NCI-H1048 (cell line): Measurements from ENCODE around the gene SLTM.
"Not testable (repeated sequence)": the region's sequence is repeated elsewhere in the genome, so short reads cannot be mapped to it uniquely, and the experiment has no call there.

ENCODE experiments used
- DNase-seq: peaks from one replicate; lab custom pipeline; 2025; lab: John Stamatoyannopoulos, UW

The SLTM gene

GRCh38 chr15:58876306-58877106 lies 57.0 kb downstream of the SLTM start:
- DNase-seq, result no peak

DNA sequence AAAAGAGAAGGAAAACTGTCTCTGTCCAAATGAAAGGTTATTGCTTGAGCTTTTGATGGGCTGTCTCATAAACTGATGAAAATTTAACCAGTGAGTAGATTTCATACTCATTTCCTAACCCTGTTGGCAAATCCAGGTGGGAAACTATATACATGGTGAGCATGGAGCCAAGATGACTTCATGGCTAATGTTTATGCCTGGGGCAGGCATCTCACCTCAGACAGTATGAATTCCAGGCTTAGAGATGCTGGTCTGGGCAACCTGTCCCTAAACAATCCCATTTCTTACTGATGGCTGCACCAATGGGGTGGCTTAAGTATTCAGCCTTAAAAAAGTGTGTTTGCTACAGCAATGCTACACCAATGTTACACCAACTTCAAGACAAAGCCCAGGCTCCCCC lies 58.1 kb downstream of the SLTM start:
- no peak for DNase-seq

GRCh38 chr15:58873267-58873666 lies 60.2 kb downstream of the SLTM start:
- no peak for DNase-seq

- DNase-seq, result no peak
Measured at GRCh38 chr15:58870451-58870850, 63.0 kb downstream of the SLTM start.

- no peak for DNase-seq
Measured at GRCh38 chr15:58867926-58868325, 65.6 kb downstream of the SLTM start.

DNA sequence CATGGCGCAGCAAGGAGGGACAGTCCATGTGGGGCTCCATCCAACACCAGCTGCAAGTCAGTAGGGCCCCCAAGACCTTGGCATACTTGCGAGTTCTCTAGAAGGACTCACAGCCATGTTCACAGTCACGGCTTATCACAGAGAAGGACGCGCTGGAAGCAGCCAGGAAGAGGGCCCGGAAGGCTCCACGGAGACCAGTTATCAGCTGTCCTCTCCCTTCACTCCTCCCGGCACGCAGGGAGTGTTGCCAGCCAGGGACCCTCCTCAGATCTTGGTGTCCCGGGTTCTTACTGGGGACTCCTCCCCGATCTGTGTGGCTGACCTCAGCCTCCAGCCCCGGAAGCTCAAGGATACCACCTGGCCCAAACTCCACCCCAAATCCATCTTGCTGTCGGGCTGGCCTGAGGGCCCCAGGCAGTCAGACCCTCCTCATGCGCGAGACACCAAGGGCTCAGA lies 68.0 kb downstream of the SLTM start:
- DNase-seq, result no peak

- DNase-seq, result no peak
Measured at GRCh38 chr15:58864602-58865424, 68.7 kb downstream of the SLTM start.

DNA sequence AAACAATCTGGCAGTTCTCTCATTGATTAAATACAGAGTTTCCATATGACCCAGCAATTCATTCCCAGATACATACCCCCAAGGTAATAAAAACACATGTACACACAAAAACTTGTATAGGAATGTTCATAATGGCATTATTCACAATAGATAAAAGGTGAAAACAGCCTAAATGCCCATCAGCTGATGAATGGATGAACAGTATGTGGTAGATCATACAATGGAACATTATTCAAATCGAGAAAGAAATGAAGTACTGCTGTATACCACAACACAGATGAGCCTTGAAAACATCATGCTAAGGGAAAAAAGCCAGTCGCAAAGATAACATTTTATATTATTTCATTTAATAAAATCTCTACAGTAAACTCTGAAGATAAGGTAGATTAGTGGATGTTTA lies 71.2 kb downstream of the SLTM start:
- DNase-seq, result no peak

DNA sequence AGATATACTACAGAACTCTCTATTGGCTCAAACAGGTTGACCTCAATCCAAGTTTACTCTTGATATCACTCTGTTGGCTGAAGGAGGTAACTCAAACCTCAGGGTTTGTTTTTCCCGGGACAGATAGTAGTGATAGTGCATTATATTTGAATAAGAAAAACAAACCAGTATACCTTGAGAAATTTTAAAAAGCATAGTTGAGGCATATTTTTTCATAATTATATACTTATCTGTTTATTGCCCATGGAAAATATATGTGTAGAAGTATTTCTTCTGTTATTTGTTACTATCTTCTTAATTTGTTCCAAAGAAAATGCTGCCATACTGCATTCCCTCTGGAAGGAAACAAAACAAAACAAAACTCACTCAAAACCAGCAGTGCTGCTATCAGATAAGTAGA lies 76.9 kb downstream of the SLTM start:
- DNase-seq, result not testable (repeated sequence)

GRCh38 chr15:58856086-58856485 lies 77.4 kb downstream of the SLTM start:
- no peak for DNase-seq

DNA sequence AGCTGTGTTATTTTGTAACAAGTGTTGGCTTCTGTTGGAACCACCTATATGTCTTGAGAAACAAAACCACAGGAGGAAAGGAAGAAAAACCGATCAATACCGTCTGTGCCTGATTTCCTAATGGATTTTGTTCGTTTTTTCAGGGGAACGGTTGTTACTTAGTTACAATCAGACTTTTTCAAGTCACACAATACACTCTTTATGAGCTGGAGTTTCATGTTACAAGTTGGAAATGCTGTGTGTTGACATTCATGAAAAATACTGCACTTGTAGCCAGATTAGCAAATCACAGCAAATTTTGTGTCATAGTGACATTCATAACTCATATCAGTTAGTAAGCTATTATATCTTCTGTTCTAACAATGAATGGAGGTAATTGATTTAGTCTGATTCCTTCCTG lies 78.9 kb downstream of the SLTM start:
- DNase-seq, result no peak

GRCh38 chr15:58852347-58852746 lies 81.1 kb downstream of the SLTM start:
- DNase-seq, result no peak

- not testable (repeated sequence) for DNase-seq
Measured at GRCh38 chr15:58851205-58851604, 82.3 kb downstream of the SLTM start.

GRCh38 chr15:58842713-58843396 lies 90.6 kb downstream of the SLTM start:
- DNase-seq, result no peak

DNA sequence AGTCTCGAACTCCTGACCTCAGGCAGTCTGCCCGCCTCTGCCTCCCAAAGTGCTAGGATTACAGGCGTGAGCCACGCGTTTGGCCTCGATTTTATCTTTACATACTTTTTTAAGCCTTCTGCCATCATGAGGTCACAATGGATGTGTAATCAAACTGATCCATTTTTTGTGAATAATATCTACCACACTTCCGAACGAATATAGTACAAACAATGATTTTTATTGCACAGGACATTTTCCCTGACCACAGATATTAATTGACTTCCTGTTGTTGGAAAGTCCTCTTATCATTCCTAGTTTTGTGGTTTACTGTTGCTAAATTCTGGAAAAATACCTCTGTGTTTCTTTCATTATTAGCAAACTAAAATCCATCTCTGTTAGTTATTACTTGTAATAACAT lies 93.4 kb downstream of the SLTM start:
- no peak for DNase-seq

DNA sequence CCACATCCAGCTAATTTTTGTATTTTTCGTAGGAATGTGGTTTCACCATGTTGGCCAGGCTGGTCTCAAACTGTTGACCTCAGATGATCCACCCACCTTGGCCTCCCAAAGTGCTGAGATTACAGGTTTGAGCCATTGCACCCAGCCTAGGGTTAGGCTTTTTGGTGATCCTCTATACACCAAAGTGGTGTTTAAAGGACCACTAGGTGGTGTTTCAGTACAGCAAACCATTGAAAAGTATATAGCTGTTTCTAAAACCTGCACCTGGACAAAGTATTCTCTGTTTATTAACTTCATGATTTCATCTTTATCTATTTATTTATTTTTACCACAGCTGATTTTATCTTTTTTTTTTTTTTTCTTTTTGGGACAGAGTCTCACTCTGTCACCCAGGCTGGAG lies 94.0 kb downstream of the SLTM start:
- no peak for DNase-seq

- DNase-seq, result not testable (repeated sequence)
Measured at GRCh38 chr15:58833681-58834426, 99.6 kb downstream of the SLTM start.

DNA sequence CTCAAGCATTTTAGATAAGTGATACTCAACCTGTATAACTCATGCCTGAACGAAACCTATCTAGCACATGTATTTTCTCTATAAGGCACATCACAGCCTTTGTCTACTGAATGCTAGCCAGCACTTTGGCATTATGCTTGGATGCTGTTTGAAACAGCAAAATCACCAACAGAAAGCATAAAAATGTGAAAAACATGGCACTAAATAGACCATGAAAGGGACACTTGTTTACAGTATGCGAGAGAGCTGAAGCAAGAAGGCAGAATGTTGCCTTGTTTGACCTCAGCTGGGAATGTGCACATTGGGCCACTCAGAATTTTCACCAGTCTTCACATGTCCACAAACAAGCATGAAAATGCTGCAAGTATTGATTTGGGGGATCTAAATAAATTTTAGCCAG lies 102.9 kb downstream of the SLTM start:
- no peak for DNase-seq
